ENCODE results near the gene IRF2. TPM values are rescaled to one million over a fixed set of nuclear protein-coding genes. Genes with fewer than 3 reads are reported as not detected.

IRF2 gene
- total and polyA plus RNA-seq, 4 experiments from 2014 or later, result 66.7 to 87.2 (median 71.5) TPM

- H3K36me3 Mint-ChIP-seq, result no peaks in the 10 kb centered on the region
- POLR2A ChIA-PET (ENCODE audit: partially characterized antibody), result interaction anchor here (1.0 to 1.1 kb wide), 2 partner anchors 12 to 31 kb away, joined by 3 read pairs; no protein-coding TSS in a partner anchor
Observed at GRCh38 chr4:184506527-184507121, 32.3 kb upstream of the IRF2 start.

GRCh38 chr4:184504385-184504784 lies 30.0 kb upstream of the IRF2 start:
- Histone ChIP-seq H3K36me3 (ENCODE audit: insufficient read depth, low read length) (no peaks in the 10 kb centered on the region), H3K27ac (ENCODE audit: low read depth, low read length) (no peak overlapping the region), H3K4me3 (ENCODE audit: low read length in 2 of 2) (no peak overlapping the region), H3K27me3 (ENCODE audit: insufficient read depth, low read length) (no peaks in the 10 kb centered on the region), H3K9me3 (ENCODE audit: control insufficient read depth in 1 of 2, low read length in 2 of 2) (no peaks in the 10 kb centered on the region), H3K4me1 (ENCODE audit: insufficient read depth, low read length) (peaks cover 20% of the 10 kb centered on the region)
- Mint-ChIP-seq H3K9me3 (no peaks in the 10 kb centered on the region), H3K36me3 (no peaks in the 10 kb centered on the region), H3K4me1 (peaks cover 13 to 34% (median 19%) of the 10 kb centered on the region in 4 donors), H3K4me3 (peak overlapping the region in 6 of 8 donors; percentile 48 to 81 (median 67)), H3K27me3 (no peaks in the 10 kb centered on the region), H3K27ac (peak overlapping the region; percentile 8 to 88 (median 65))
- POLR2A ChIA-PET (ENCODE audit: partially characterized antibody), result interaction anchor here (1.0 to 2.7 kb wide), 9 partner anchors 9 to 32 kb away, joined by 3 to 14 read pairs (median 6); partner anchors contain the start of gene IRF2
- CTCF ChIA-PET (ENCODE audit: partially characterized antibody), result interaction anchor here (1.1 to 2.8 kb wide), 7 partner anchors 8 to 240 kb away, joined by 3 to 8 read pairs (median 3); no protein-coding TSS in a partner anchor
- intact Hi-C loops (cut with micrococcal nuclease), result no loop called here
- DNase-seq, result no peak

More at GRCh38 chr4:184506527-184507121, 32.3 kb upstream of the IRF2 start:
- Histone ChIP-seq H3K27me3 (ENCODE audit: insufficient read depth, low read length) (no peaks in the 10 kb centered on the region), H3K4me1 (ENCODE audit: insufficient read depth, low read length) (peaks cover 20% of the 10 kb centered on the region), H3K27ac (ENCODE audit: low read depth, low read length) (no peak overlapping the region), H3K4me3 (ENCODE audit: low read length in 2 of 2) (no peak overlapping the region), H3K36me3 (ENCODE audit: insufficient read depth, low read length) (no peaks in the 10 kb centered on the region), H3K9me3 (ENCODE audit: control insufficient read depth in 1 of 2, low read length in 2 of 2) (no peaks in the 10 kb centered on the region)
- DNase-seq, result peak in 2 of 5 donors; percentile 10 to 41
- CTCF ChIA-PET (ENCODE audit: partially characterized antibody), result interaction anchor here (1.0 to 1.3 kb wide), 3 partner anchors 17 to 104 kb away, joined by 3 read pairs; no protein-coding TSS in a partner anchor
- intact Hi-C loops (cut with micrococcal nuclease), result no loop called here
- H3K4me1 Mint-ChIP-seq, result peaks cover 13 to 30% (median 19%) of the 10 kb centered on the region in 4 donors
- H3K4me3 Mint-ChIP-seq, result peak overlapping the region in 2 of 8 donors; percentile 6 to 30
- peak overlapping the region in 3 of 7 donors; percentile 7 to 39 (median 18) for H3K27ac Mint-ChIP-seq
- peaks cover 0 to 3% (median 0%) of the 10 kb centered on the region in 8 donors for H3K9me3 Mint-ChIP-seq
- no peaks in the 10 kb centered on the region for H3K27me3 Mint-ChIP-seq

GRCh38 chr4:184503869-184504300 lies 29.5 kb upstream of the IRF2 start:
- CTCF ChIA-PET (ENCODE audit: partially characterized antibody), result interaction anchor here (0.6 to 2.8 kb wide), 7 partner anchors 9 to 240 kb away, joined by 3 to 8 read pairs (median 3); no protein-coding TSS in a partner anchor
- POLR2A ChIA-PET (ENCODE audit: partially characterized antibody), result interaction anchor here (0.9 to 2.7 kb wide), 10 partner anchors 10 to 239 kb away, joined by 3 to 14 read pairs (median 6); partner anchors contain the start of gene IRF2
- H3K27ac ChIP-seq (ENCODE audit: low read depth, low read length), result peak overlapping the region; percentile 28
- Mint-ChIP-seq H3K4me1 (peaks cover 13 to 34% (median 19%) of the 10 kb centered on the region in 4 donors), H3K4me3 (peak overlapping the region in 7 of 8 donors; percentile 48 to 81 (median 69)), H3K9me3 (peaks cover 0 to 2% (median 0%) of the 10 kb centered on the region in 8 donors), H3K27me3 (no peaks in the 10 kb centered on the region), H3K36me3 (no peaks in the 10 kb centered on the region), H3K27ac (peak overlapping the region; percentile 8 to 88 (median 65))
- DNase-seq, result peak in 4 of 5 donors; percentile 17 to 32 (median 25)
- no peaks in the 10 kb centered on the region for H3K9me3 ChIP-seq (ENCODE audit: control insufficient read depth in 1 of 2, low read length in 2 of 2)
- no peaks in the 10 kb centered on the region for H3K36me3 ChIP-seq (ENCODE audit: insufficient read depth, low read length)
- intact Hi-C loops (cut with micrococcal nuclease), result no loop called here
- H3K4me3 ChIP-seq (ENCODE audit: low read length in 2 of 2), result no peak overlapping the region
- no peaks in the 10 kb centered on the region for H3K27me3 ChIP-seq (ENCODE audit: insufficient read depth, low read length)
- peaks cover 20% of the 10 kb centered on the region for H3K4me1 ChIP-seq (ENCODE audit: insufficient read depth, low read length)

- Mint-ChIP-seq H3K36me3 (no peaks in the 10 kb centered on the region), H3K27me3 (no peaks in the 10 kb centered on the region), H3K27ac (no peak overlapping the region), H3K4me3 (peak overlapping the region in 1 of 8 donors; percentile 26), H3K4me1 (peaks cover 11 to 29% (median 16%) of the 10 kb centered on the region in 4 donors), H3K9me3 (peaks cover 0 to 2% (median 0%) of the 10 kb centered on the region in 8 donors)
- Histone ChIP-seq H3K27ac (ENCODE audit: low read depth, low read length) (no peak overlapping the region), H3K36me3 (ENCODE audit: insufficient read depth, low read length) (no peaks in the 10 kb centered on the region), H3K9me3 (ENCODE audit: control insufficient read depth in 1 of 2, low read length in 2 of 2) (no peaks in the 10 kb centered on the region), H3K4me1 (ENCODE audit: insufficient read depth, low read length) (peaks cover 20% of the 10 kb centered on the region), H3K27me3 (ENCODE audit: insufficient read depth, low read length) (no peaks in the 10 kb centered on the region), H3K4me3 (ENCODE audit: low read length in 2 of 2) (no peak overlapping the region)
- POLR2A ChIA-PET (ENCODE audit: partially characterized antibody), result no interaction called here
- CTCF ChIA-PET (ENCODE audit: partially characterized antibody), result interaction anchor here (1.2 to 1.5 kb wide), 3 partner anchors 63 to 237 kb away, joined by 3 read pairs; no protein-coding TSS in a partner anchor
- intact Hi-C loops (cut with micrococcal nuclease), result no loop called here
- DNase-seq, result no peak
Observed at GRCh38 chr4:184500748-184501589, 26.6 kb upstream of the IRF2 start.

GRCh38 chr4:184499996-184500395 lies 25.6 kb upstream of the IRF2 start:
- CTCF ChIA-PET (ENCODE audit: partially characterized antibody), result interaction anchor here (1.2 kb wide), 1 partner anchor 236 kb away, joined by 3 read pairs; no protein-coding TSS in a partner anchor
- DNase-seq, result no peak
- Histone ChIP-seq H3K27me3 (ENCODE audit: insufficient read depth, low read length) (no peaks in the 10 kb centered on the region), H3K4me1 (ENCODE audit: insufficient read depth, low read length) (peaks cover 20% of the 10 kb centered on the region), H3K9me3 (ENCODE audit: control insufficient read depth in 1 of 2, low read length in 2 of 2) (no peaks in the 10 kb centered on the region), H3K27ac (ENCODE audit: low read depth, low read length) (no peak overlapping the region), H3K4me3 (ENCODE audit: low read length in 2 of 2) (no peak overlapping the region), H3K36me3 (ENCODE audit: insufficient read depth, low read length) (no peaks in the 10 kb centered on the region)
- Mint-ChIP-seq H3K4me1 (peaks cover 11 to 26% (median 16%) of the 10 kb centered on the region in 4 donors), H3K27ac (no peak overlapping the region), H3K27me3 (no peaks in the 10 kb centered on the region), H3K36me3 (no peaks in the 10 kb centered on the region), H3K9me3 (peaks cover 0 to 2% (median 0%) of the 10 kb centered on the region in 8 donors), H3K4me3 (no peak overlapping the region)
- POLR2A ChIA-PET (ENCODE audit: partially characterized antibody), result no interaction called here
- intact Hi-C loops (cut with micrococcal nuclease), result no loop called here

- H3K4me3 Mint-ChIP-seq, result no peak overlapping the region
- H3K4me1 Mint-ChIP-seq, result peaks cover under 1 to 13% (median 2%) of the 10 kb centered on the region in 4 donors
- intact Hi-C loops (cut with micrococcal nuclease), result no loop called here
Observed at GRCh38 chr4:184498598-184498997, 24.2 kb upstream of the IRF2 start.

More at GRCh38 chr4:184498598-184498997, 24.2 kb upstream of the IRF2 start:
- no peak overlapping the region for H3K4me3 ChIP-seq (ENCODE audit: low read length in 2 of 2)
- no peaks in the 10 kb centered on the region for H3K27me3 ChIP-seq (ENCODE audit: insufficient read depth, low read length)
- no peaks in the 10 kb centered on the region for H3K36me3 ChIP-seq (ENCODE audit: insufficient read depth, low read length)
- no peak for DNase-seq
- H3K9me3 ChIP-seq (ENCODE audit: control insufficient read depth in 1 of 2, low read length in 2 of 2), result no peaks in the 10 kb centered on the region
- Mint-ChIP-seq H3K36me3 (peaks cover 0 to 3% of the 10 kb centered on the region in 2 donors), H3K9me3 (peaks cover 0 to 4% (median 0%) of the 10 kb centered on the region in 8 donors), H3K27me3 (no peaks in the 10 kb centered on the region), H3K27ac (no peak overlapping the region)
- H3K4me1 ChIP-seq (ENCODE audit: insufficient read depth, low read length), result peaks cover 6% of the 10 kb centered on the region
- no peak overlapping the region for H3K27ac ChIP-seq (ENCODE audit: low read depth, low read length)
- CTCF ChIA-PET (ENCODE audit: partially characterized antibody), result no interaction called here
- POLR2A ChIA-PET (ENCODE audit: partially characterized antibody), result no interaction called here
